BLaER1 treated with 17β-estradiol and CSF1 and Interleukin-3, amounts not matched to agents 10 nM and 100 nM (cell line): ENCODE data around the gene GID8.

Experiments used
- H3K27ac ChIP-seq, 11 experiments: shearing (Covaris generic); formaldehyde crosslinking; 2 replicates each; pipeline ENCODE4 v1.8.1; 2022
- H3K27me3 ChIP-seq, 11 experiments: shearing (Covaris generic); formaldehyde crosslinking; 2 replicates each; pipeline ENCODE4 v1.8.1; 2022
- H3K36me3 ChIP-seq, 11 experiments: shearing (Covaris generic); formaldehyde crosslinking; 2 replicates each; pipeline ENCODE4 v1.8.1; 2022
- H3K4me1 ChIP-seq, 10 experiments: shearing (Covaris generic); formaldehyde crosslinking; 2 replicates each; pipeline ENCODE4 v1.8.1; 2022
- H3K4me2 ChIP-seq, 11 experiments: shearing (Covaris generic); formaldehyde crosslinking; 2 replicates each; pipeline ENCODE4 v1.8.1; 2022
- H3K4me3 ChIP-seq, 10 experiments: shearing (Covaris generic); formaldehyde crosslinking; 2 replicates each; pipeline ENCODE4 v1.8.1; 2022
- H3K9ac ChIP-seq, 11 experiments: shearing (Covaris generic); formaldehyde crosslinking; 2 replicates each; pipeline ENCODE4 v1.8.1; 2022
- H3K9me3 ChIP-seq, 11 experiments: shearing (Covaris generic); formaldehyde crosslinking; replicated peaks in 1 of 11; 2 replicates each; pipeline ENCODE4 v1.8.1; 2022
- H4K20me1 ChIP-seq, 11 experiments: shearing (Covaris generic); formaldehyde crosslinking; 2 replicates each; pipeline ENCODE4 v1.8.1; 2022
- Cebpa-rat ChIP-seq, 11 experiments: shearing (Covaris generic); IDR thresholded peaks; 2 replicates each; pipeline ENCODE4 v1.8.1; 2022

GID8 gene

GRCh38 chr20:62914436-62914835, 23.5 kb upstream of the GID8 start:
- TF ChIP-seq Cebpa-rat (IDR thresholded peaks at IDR 0.05): no peak
- Histone ChIP-seq H3K9ac (peak overlapping the region in 8 of 11 experiments; percentile 14 to 49 (median 34); a peak in 7 of 22 replicates), H3K9me3 (no peaks in the 10 kb centered on the region), H3K27me3 (no peaks in the 10 kb centered on the region), H3K4me1 (peaks cover 48 to 68% (median 58%) of the 10 kb centered on the region in 10 experiments), H3K4me3 (no peak overlapping the region), H4K20me1 (peaks cover 100% of the 10 kb centered on the region in 11 experiments), H3K27ac (peak overlapping the region in 5 of 11 experiments; percentile 7 to 68 (median 40); a peak in 6 of 22 replicates), H3K4me2 (peak overlapping the region in 10 of 11 experiments; percentile 39 to 85 (median 64); a peak in 17 of 22 replicates), H3K36me3 (peaks cover 48 to 62% (median 51%) of the 10 kb centered on the region in 11 experiments)

DNA sequence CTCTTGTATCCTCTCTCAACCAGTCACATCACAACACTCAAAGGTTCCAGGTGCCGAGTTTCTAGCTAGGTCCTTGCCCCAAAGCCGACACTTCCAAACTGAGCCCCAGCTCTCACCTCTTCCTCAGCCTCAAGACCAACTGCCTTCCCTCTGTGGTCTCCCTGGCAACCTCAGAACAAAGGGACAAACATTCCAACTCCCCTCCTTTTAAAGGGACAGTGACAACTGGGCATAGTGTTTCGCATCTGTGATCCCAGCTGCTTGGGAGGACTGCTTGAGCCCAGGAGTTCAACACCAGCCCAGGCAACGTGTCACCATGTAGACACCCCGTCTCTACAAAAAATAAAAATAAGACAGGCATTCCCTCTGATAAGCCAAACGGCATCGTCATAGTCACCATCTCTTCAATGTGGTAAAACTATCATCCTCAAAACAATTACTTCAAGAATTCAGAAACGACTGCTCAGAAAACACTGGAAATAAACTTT, 22.9 kb upstream of the GID8 start:
- peaks cover 43 to 56% (median 45%) of the 10 kb centered on the region in 11 experiments for H3K36me3 ChIP-seq
- peak overlapping the region in 5 of 11 experiments; percentile 7 to 68 (median 42); a peak in 6 of 22 replicates for H3K27ac ChIP-seq
- peaks cover 100% of the 10 kb centered on the region in 11 experiments for H4K20me1 ChIP-seq
- no peaks in the 10 kb centered on the region for H3K27me3 ChIP-seq
- H3K9ac ChIP-seq: peak overlapping the region in 6 of 11 experiments; percentile 17 to 49 (median 37); a peak in 9 of 22 replicates
- H3K9me3 ChIP-seq: no peaks in the 10 kb centered on the region
- TF ChIP-seq Cebpa-rat (IDR thresholded peaks at IDR 0.05): no peak
- H3K4me3 ChIP-seq: no peak overlapping the region
- H3K4me2 ChIP-seq: peak overlapping the region; percentile 39 to 85 (median 63)
- peaks cover 54 to 74% (median 62%) of the 10 kb centered on the region in 10 experiments for H3K4me1 ChIP-seq

- Histone ChIP-seq H3K27ac (no peak overlapping the region), H4K20me1 (peaks cover 98 to 100% (median 100%) of the 10 kb centered on the region in 11 experiments), H3K9ac (0 out of 22 replicates have a peak overlapping the region, but pooled peaks of 2 of the 11 experiments have one; percentile 2 to 6), H3K9me3 (no peaks in the 10 kb centered on the region), H3K4me1 (peaks cover 71 to 88% (median 78%) of the 10 kb centered on the region in 10 experiments), H3K27me3 (no peaks in the 10 kb centered on the region), H3K36me3 (peaks cover 24 to 37% (median 26%) of the 10 kb centered on the region in 11 experiments), H3K4me3 (no peak overlapping the region), H3K4me2 (peak overlapping the region; percentile 70 to 85 (median 79))
- TF ChIP-seq Cebpa-rat (IDR thresholded peaks at IDR 0.05): no peak
Observed at GRCh38 chr20:62916703-62917476, 21.1 kb upstream of the GID8 start.

DNA sequence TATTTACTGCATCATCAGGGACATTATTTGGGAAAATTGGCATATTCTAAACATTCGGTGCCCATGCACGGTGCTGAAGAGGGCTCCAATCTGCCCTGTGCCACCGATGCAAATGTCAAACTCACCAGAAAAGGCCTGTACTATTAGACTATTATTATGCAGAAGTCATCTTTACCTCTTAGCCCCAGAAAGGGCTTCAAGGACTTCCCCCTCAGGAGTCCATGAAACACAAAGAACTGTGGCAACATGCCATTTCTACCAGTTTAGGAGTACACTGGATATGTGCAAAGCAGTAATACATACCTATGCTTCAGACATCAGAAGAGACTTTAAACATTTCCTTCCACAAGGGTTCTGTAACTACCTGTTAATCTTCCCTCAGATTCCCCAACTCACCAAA, 20.2 kb upstream of the GID8 start:
- peaks cover 76 to 88% (median 85%) of the 10 kb centered on the region in 10 experiments for H3K4me1 ChIP-seq

DNA sequence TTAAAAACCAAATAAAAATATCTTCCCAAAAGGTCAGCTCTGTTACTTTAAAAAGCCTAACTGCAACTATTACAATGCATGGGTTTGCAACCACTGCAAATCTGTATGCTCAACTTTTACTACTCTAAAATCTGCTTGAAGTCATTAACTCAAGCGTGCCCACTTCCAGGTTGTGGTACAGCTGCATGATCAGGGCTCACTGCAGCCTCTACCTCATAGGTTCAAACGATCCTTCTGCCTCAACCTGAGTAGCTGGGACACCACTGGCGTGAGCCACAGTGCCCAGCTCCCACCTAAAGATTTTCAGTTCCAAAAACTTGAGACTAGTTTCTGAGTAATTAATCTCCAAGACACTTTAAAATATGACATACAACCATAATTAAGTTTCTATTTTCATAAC, 19.8 kb upstream of the GID8 start:
- peak overlapping the region; percentile 70 to 85 (median 79) for H3K4me2 ChIP-seq
- H3K27ac ChIP-seq: peak overlapping the region in 4 of 11 experiments; percentile 1 to 31 (median 6); a peak in 2 of 22 replicates
- H3K9me3 ChIP-seq: no peaks in the 10 kb centered on the region
- H3K27me3 ChIP-seq: no peaks in the 10 kb centered on the region
- peak overlapping the region in 7 of 11 experiments; percentile 2 to 42 (median 11); a peak in 6 of 22 replicates for H3K9ac ChIP-seq
- H3K4me1 ChIP-seq: peaks cover 79 to 92% (median 89%) of the 10 kb centered on the region in 10 experiments
- H3K36me3 ChIP-seq: peaks cover 11 to 24% (median 14%) of the 10 kb centered on the region in 11 experiments
- H4K20me1 ChIP-seq: peaks cover 98 to 100% (median 100%) of the 10 kb centered on the region in 11 experiments
- TF ChIP-seq Cebpa-rat (IDR thresholded peaks at IDR 0.05): no peak
- no peak overlapping the region for H3K4me3 ChIP-seq

More for the DNA sequence above, 20.2 kb upstream of the GID8 start:
- Histone ChIP-seq H3K9me3 (no peaks in the 10 kb centered on the region), H3K9ac (peak overlapping the region in 5 of 11 experiments; percentile 2 to 12 (median 6); a peak in 4 of 22 replicates), H3K27ac (peak overlapping the region in 2 of 11 experiments; percentile 1 to 6; a peak in 1 of 22 replicates), H3K27me3 (no peaks in the 10 kb centered on the region), H3K4me2 (peak overlapping the region; percentile 70 to 85 (median 79)), H3K4me3 (no peak overlapping the region), H3K36me3 (peaks cover 16 to 29% (median 18%) of the 10 kb centered on the region in 11 experiments), H4K20me1 (peaks cover 98 to 100% (median 100%) of the 10 kb centered on the region in 11 experiments)
- TF ChIP-seq Cebpa-rat (IDR thresholded peaks at IDR 0.05): no peak

DNA sequence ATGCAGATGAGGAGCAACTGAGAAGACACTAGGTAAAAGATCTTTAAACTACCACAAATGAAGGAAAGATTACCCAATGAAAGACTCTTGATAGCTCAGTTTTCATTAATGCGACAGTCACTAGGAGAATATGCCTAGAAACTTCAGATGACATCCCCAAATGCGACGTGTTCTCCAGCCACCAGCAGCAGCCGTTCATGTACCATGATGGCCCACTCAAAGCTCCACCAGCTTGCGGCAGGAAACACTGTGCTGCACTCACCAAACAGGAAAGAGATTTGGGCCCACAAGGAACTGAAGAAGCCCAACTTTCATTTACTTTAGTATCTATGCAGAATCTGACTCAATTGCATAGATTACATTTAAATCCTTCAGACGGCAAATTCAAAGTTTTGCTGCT, 19.1 kb upstream of the GID8 start:
- Histone ChIP-seq H3K36me3 (peaks cover 4 to 18% (median 7%) of the 10 kb centered on the region in 11 experiments; a peak in 16 of 22 replicates), H3K4me2 (peak overlapping the region; percentile 70 to 85 (median 79)), H3K4me1 (peaks cover 86 to 96% (median 95%) of the 10 kb centered on the region in 10 experiments), H3K9ac (peak overlapping the region in 4 of 11 experiments; percentile 11 to 42 (median 18); a peak in 6 of 22 replicates), H3K27me3 (no peaks in the 10 kb centered on the region), H3K9me3 (no peaks in the 10 kb centered on the region), H3K4me3 (no peak overlapping the region), H3K27ac (peak overlapping the region in 4 of 11 experiments; percentile 1 to 31 (median 18); a peak in 3 of 22 replicates), H4K20me1 (peaks cover 98 to 100% (median 100%) of the 10 kb centered on the region in 11 experiments)
- no peak for TF ChIP-seq Cebpa-rat (IDR thresholded peaks at IDR 0.05)

GRCh38 chr20:62920039-62920645, 17.8 kb upstream of the GID8 start:
- H3K4me3 ChIP-seq: no peak overlapping the region
- TF ChIP-seq Cebpa-rat (IDR thresholded peaks at IDR 0.05): no peak
- peaks cover 91 to 96% (median 96%) of the 10 kb centered on the region in 10 experiments for H3K4me1 ChIP-seq
- peaks cover 0 to 10% (median 0%) of the 10 kb centered on the region in 11 experiments; a peak in 3 of 22 replicates for H3K36me3 ChIP-seq
- peak overlapping the region in 4 of 11 experiments; percentile 14 to 55 (median 24); a peak in 5 of 22 replicates for H3K9ac ChIP-seq
- H3K27me3 ChIP-seq: no peaks in the 10 kb centered on the region
- peak overlapping the region in 3 of 11 experiments; percentile 10 to 31 (median 13); a peak in 2 of 22 replicates for H3K27ac ChIP-seq
- peak overlapping the region; percentile 70 to 85 (median 79) for H3K4me2 ChIP-seq
- H4K20me1 ChIP-seq: peaks cover 98 to 100% (median 100%) of the 10 kb centered on the region in 11 experiments
- H3K9me3 ChIP-seq: no peaks in the 10 kb centered on the region

GRCh38 chr20:62921119-62921687, 16.7 kb upstream of the GID8 start:
- no peak overlapping the region for H3K4me3 ChIP-seq
- H3K36me3 ChIP-seq: peaks cover 0 to 10% (median 0%) of the 10 kb centered on the region in 11 experiments; a peak in 3 of 22 replicates
- H3K9ac ChIP-seq: no peak overlapping the region
- no peak for TF ChIP-seq Cebpa-rat (IDR thresholded peaks at IDR 0.05)
- no peaks in the 10 kb centered on the region for H3K27me3 ChIP-seq
- peak overlapping the region; percentile 7 to 85 (median 78); a peak in 18 of 22 replicates for H3K4me2 ChIP-seq
- H3K27ac ChIP-seq: no peak overlapping the region
- H3K9me3 ChIP-seq: no peaks in the 10 kb centered on the region
- H3K4me1 ChIP-seq: peaks cover 83 to 88% (median 87%) of the 10 kb centered on the region in 10 experiments
- peaks cover 92 to 98% (median 96%) of the 10 kb centered on the region in 11 experiments for H4K20me1 ChIP-seq
